Activated T-helper 2 cell treated with anti-CD3 and anti-CD28 coated beads, Interferon-gamma antibody, Interleukin-2, Interleukin-4, amounts not matched to agents 10 μg/mL and 5 μg/mL and 100 μg/mL, durations not matched to agents 14 hours and 24 hours and 36 hours (primary cell): ENCODE data around the gene DHRSX. TPM values are rescaled to one million over a fixed set of nuclear protein-coding genes. Genes with fewer than 3 reads are reported as not detected.

Source experiments
- DNase-seq: peaks from one replicate; pipeline ENCODE4 v3.0.0; 2021; ENCODE audit warnings: low spot score
- H3K27ac Mint-ChIP-seq: one replicate; pipeline ENCODE4 v1.8.0; 2021; ENCODE audit warnings: mixed read lengths
- H3K27me3 Mint-ChIP-seq: one replicate; pipeline ENCODE4 v1.8.0; 2021; ENCODE audit warnings: low read depth, mixed read lengths
- H3K36me3 Mint-ChIP-seq: one replicate; pipeline ENCODE4 v1.8.0; 2021; ENCODE audit warnings: low read depth, mixed read lengths
- H3K4me1 Mint-ChIP-seq: one replicate; pipeline ENCODE4 v1.8.0; 2021; ENCODE audit warnings: low read depth, mixed read lengths
- H3K4me3 Mint-ChIP-seq: one replicate; pipeline ENCODE4 v1.8.0; 2021; ENCODE audit warnings: low read depth, mild to moderate bottlenecking, moderate library complexity, mixed read lengths
- H3K9me3 Mint-ChIP-seq: one replicate; pipeline ENCODE4 v1.8.0; 2021; ENCODE audit warnings: mixed read lengths
- intact Hi-C: fragments of 100-400 bp; cut with micrococcal nuclease; formaldehyde crosslinking; loops from one replicate; pipeline ENCODE4 v1.15.1; 2023
- total RNA-seq: library from RNA; stranded (reverse); gene quantifications from 2 replicates; pipeline ENCODE4 v1.2.3, GENCODE V29; 2022

Gene DHRSX
- total RNA-seq, 1 donor from 2014 or later: 26.1 TPM

DNA sequence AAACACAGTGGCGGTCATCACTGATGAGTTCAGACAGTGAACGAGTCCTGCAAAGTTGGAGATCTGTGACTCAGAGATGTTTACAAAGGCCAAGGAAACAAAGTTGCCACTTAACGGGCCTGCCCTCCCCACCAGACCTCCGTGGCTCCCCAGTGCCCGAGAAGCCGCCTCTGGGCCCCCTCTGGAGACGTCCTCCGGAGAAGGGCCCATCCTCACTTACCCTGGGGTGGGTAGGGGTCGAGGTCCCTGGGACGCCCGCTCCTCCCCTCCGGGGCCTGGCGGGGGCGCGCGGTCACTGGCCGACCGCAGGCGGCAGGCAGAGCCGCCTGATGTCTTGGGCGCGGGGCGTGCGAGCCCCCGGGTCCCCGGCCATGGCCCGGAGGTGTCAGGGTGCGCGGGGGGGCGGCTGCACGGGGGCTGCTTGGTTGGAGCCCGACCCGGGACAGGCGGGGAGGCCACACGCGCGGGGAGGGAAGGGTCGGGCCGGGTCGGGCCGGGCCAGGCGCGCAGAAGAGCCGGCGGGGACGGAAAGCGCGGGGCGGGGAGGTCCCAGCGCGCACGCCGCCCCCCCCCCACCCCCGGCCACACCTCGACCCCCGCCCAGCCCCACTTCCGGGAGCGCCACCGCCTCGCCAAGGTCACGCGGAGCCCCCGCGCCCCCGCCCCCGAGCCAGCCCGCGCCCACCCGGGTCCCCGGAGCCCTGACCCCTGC, 529 bp downstream of the DHRSX start:
- no peaks in the 10 kb centered on the region for H3K27me3 Mint-ChIP-seq
- peak overlapping the region; percentile 70 for H3K4me3 Mint-ChIP-seq
- intact Hi-C loops: loop anchor here (10.0 kb wide), 3 partner anchors 105 to 1045 kb away; partner anchors contain the start of gene ASMTL
- H3K4me1 Mint-ChIP-seq: peaks cover 24% of the 10 kb centered on the region
- H3K36me3 Mint-ChIP-seq: peaks cover 16% of the 10 kb centered on the region
- H3K27ac Mint-ChIP-seq: peak overlapping the region; percentile 65
- peak; percentile 33 for DNase-seq
- no peaks in the 10 kb centered on the region for H3K9me3 Mint-ChIP-seq

DNA sequence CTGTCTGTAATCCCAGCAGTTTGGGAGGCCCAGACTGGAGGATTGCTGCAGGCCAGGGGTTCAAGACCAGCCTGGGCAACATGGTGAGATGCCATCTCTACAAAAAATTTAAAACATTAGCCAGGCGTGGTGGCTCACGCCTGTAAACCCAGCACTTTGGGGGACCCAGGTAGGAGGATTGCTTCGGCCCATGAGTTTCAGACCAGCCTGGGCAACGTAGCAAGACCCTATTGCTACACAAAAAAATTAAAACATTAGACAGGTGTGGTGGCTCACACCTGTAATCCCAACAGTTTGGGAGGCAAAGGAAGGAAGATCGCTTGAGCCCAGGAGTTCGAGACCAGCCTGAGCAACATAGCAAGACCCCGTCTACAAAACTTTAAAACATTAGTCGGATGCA, 1.3 kb downstream of the DHRSX start:
- no peaks in the 10 kb centered on the region for H3K27me3 Mint-ChIP-seq
- peaks cover 16% of the 10 kb centered on the region for H3K36me3 Mint-ChIP-seq
- no peak for DNase-seq
- intact Hi-C loops: no loop called here
- H3K4me1 Mint-ChIP-seq: peaks cover 24% of the 10 kb centered on the region
- peak overlapping the region; percentile 84 for H3K4me3 Mint-ChIP-seq
- peak overlapping the region; percentile 73 for H3K27ac Mint-ChIP-seq
- no peaks in the 10 kb centered on the region for H3K9me3 Mint-ChIP-seq

DNA sequence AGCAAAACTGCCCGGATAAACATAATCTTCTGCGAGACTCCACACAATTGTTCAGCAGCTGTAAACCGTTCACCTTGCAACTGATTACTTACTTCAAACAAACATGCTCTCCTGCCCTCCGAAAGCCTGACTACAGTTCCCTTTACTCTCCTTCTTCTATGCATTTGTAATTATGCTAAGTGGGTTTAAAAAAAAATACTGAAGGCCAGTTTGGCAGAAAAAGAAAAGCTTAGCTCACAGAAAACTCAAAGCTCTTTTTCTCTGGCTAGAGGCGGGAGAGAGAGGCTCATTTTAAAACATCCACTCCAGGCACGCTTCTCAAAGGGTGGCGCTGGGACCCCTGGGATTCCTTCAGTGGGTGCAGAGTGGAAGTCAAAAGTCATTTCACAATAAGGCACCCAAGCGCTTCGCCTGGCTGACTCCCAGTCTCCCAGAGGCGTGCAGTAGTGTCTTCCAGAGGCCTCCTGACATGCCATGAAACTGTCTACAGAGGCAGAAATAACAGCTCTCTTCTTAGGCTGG, 1.9 kb downstream of the DHRSX start:
- Mint-ChIP-seq H3K27ac (peak overlapping the region; percentile 73), H3K4me1 (peaks cover 24% of the 10 kb centered on the region), H3K36me3 (peaks cover 16% of the 10 kb centered on the region), H3K4me3 (peak overlapping the region; percentile 84), H3K9me3 (no peaks in the 10 kb centered on the region), H3K27me3 (no peaks in the 10 kb centered on the region)
- no peak for DNase-seq
- intact Hi-C loops: no loop called here

DNA sequence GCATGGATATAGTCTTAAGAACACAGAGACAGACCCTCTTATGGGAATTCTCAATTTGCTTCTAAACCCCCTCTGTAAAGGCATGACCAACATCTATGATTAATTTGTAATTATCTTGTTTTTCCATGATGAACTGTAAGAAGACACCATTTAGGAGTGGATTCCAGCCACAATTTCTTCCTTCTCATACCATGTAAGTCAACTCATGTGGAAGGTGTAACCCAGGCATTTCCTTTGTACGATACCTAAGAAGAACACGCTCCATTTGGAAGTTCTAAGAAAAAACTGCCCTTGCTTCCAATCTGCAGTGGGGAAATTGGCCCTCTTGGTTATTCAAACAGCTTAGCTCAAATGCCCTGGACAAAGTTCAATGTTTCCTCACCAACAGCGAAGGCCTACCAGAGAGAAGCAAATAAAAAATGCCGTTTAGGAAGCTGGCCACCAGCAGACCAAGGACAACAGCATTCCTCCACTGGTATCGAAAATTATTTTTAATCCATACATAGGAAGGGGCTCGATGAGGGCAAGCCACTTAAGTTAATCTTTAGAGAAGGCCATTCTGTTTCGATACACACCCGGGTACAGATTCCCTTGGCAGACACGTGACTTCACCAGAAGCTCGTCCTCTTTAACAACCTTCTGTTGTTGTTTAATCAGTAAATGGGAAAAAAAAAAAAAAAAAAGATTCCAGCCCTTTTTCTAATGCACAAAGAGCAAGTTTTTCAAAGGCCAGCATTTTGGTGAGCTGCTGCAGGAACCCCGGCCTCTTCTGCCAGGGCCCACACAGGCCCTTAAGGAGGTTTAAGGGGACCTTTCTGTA, 2.6 kb downstream of the DHRSX start:
- H3K4me3 Mint-ChIP-seq: peak overlapping the region; percentile 84
- DNase-seq: no peak
- no peaks in the 10 kb centered on the region for H3K27me3 Mint-ChIP-seq
- H3K36me3 Mint-ChIP-seq: peaks cover 16% of the 10 kb centered on the region
- H3K27ac Mint-ChIP-seq: peak overlapping the region; percentile 42
- no peaks in the 10 kb centered on the region for H3K9me3 Mint-ChIP-seq
- intact Hi-C loops: no loop called here
- H3K4me1 Mint-ChIP-seq: peaks cover 24% of the 10 kb centered on the region

DNA sequence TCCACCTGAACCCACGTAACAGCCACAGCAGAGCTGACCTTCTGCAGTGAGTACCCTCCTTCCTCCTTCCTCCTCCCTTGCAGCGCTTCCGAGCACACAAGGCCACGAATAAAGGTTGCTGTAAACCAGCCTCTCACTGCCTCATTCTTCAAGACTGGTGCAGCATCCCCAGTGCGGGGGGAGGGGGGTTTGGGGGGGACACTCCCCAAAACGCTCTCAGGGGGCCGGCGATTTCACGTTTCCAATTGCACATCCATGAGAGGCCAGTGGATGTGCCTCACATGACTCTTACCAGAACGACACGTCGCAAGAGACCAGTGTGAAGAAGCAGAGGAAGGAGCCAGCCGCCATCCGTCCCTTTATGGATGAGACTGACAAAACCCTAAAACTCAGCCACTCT, 5.2 kb downstream of the DHRSX start:
- Mint-ChIP-seq H3K27me3 (no peaks in the 10 kb centered on the region), H3K27ac (no peak overlapping the region), H3K4me1 (peaks cover 22% of the 10 kb centered on the region), H3K4me3 (no peak overlapping the region), H3K9me3 (no peaks in the 10 kb centered on the region), H3K36me3 (peaks cover 25% of the 10 kb centered on the region)
- intact Hi-C loops: no loop called here
- no peak for DNase-seq

DNA sequence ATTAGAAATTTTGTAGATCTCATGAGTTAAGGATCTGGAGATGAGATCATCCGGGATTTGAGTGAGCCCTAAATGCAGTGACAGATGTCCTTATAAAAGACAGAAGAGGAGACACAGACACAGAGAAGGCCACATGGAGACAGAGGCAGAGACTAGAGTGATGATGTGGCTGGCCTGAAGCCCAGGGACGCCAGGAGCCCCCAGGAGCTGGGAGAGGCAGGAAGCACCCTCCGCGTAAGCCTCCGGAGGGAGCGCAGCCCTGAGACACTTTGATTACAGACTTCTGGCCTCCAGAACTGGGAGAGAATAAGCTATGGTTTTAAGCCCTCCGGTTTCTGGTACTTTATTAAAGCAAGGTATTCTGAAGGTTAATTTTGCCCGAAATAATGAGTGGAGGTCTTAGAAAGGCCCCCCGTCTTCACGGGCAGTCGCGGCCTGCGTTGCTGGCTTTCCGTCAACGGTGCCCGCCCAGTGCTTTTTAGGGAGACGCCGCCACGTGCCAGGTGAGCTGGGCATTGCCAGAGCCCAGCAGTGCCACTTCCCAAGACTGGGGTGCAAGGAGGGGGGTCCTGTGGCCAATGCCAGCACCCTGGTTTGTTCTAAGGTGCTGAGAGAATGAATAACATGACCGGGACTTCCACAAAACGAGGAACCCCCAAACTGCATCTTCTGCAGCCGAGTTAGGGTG, 8.1 kb downstream of the DHRSX start:
- H3K4me1 Mint-ChIP-seq: peaks cover 4% of the 10 kb centered on the region
- H3K27ac Mint-ChIP-seq: no peak overlapping the region
- DNase-seq: no peak
- no peaks in the 10 kb centered on the region for H3K9me3 Mint-ChIP-seq
- intact Hi-C loops: no loop called here
- H3K27me3 Mint-ChIP-seq: no peaks in the 10 kb centered on the region
- peaks cover 30% of the 10 kb centered on the region for H3K36me3 Mint-ChIP-seq
- no peak overlapping the region for H3K4me3 Mint-ChIP-seq

DNA sequence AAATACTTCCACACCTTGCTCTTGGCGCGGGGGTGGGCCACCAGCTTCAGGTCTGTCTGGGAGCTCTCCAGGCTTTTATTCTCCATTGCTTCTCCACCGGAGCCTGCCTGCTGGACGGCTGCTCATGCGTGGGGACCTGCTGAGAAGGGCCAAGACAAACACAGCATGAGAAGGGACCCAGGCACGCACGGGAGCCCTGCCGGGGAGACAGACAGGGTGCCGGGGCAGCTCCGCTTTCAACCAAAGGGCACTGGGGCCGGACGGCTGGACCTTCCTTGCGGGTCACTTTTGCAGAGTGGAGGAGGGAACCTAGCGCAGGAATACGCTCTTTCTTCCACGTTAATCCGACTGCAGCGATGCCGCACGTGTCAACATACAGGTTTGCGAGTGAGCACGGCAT, 10.1 kb downstream of the DHRSX start:
- H3K4me3 Mint-ChIP-seq: no peak overlapping the region

DNA sequence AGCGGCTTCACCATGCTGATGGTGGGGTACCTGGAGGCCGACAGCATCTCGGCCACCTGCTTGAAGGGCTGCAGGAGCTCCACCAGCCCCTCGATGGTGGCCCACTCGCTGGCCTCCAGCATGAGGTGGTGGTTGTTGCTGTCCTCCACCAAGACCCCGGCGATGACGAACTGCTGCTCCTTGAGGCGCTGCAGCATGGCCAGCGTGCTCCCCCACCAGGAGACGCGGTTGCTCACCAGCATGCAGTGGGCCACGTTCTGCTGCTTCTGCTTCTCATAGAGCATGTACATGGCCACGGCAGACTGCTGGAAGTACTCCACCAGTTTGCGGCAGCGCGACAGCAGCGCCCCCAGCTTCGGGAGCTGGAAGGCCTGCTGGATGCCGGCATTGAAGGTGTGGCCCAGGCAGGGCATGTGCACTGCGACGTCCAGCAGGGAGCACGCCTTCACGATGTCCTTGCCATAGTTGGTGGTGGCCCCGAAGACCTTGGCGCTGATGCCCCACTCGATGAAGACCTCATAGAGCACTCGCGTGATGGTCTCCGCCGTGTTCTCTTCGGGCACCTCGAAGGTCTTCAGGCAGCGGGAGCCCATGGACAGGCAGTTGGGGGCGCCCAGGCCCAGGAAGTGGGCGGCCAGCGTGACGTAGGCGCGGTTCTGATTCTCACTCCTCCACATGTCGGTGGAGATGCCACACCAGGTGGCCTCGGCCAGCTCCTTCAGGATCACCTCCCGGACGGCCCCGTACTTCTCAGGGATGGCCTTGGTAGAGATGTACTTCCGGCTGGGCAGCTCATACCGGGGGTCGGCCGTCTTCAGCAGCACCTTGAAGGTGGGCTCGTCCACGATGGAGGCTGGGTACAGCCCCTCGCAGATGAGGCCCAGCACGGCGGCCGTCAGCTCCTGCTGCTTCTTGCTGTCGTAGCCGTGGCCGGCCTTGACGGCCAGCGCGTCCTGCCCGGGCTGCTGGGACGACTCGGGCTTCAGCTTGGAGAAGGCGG, 11.0 kb downstream of the DHRSX start:
- Mint-ChIP-seq H3K4me3 (no peak overlapping the region), H3K27me3 (no peaks in the 10 kb centered on the region), H3K36me3 (peaks cover 41% of the 10 kb centered on the region), H3K4me1 (no peaks in the 10 kb centered on the region), H3K27ac (no peak overlapping the region), H3K9me3 (no peaks in the 10 kb centered on the region)
- intact Hi-C loops: no loop called here
- DNase-seq: no peak

More for the DNA sequence above, 10.1 kb downstream of the DHRSX start:
- Mint-ChIP-seq H3K27ac (no peak overlapping the region), H3K36me3 (peaks cover 37% of the 10 kb centered on the region), H3K27me3 (no peaks in the 10 kb centered on the region), H3K4me1 (no peaks in the 10 kb centered on the region), H3K9me3 (no peaks in the 10 kb centered on the region)
- DNase-seq: no peak
- intact Hi-C loops: no loop called here

DNA sequence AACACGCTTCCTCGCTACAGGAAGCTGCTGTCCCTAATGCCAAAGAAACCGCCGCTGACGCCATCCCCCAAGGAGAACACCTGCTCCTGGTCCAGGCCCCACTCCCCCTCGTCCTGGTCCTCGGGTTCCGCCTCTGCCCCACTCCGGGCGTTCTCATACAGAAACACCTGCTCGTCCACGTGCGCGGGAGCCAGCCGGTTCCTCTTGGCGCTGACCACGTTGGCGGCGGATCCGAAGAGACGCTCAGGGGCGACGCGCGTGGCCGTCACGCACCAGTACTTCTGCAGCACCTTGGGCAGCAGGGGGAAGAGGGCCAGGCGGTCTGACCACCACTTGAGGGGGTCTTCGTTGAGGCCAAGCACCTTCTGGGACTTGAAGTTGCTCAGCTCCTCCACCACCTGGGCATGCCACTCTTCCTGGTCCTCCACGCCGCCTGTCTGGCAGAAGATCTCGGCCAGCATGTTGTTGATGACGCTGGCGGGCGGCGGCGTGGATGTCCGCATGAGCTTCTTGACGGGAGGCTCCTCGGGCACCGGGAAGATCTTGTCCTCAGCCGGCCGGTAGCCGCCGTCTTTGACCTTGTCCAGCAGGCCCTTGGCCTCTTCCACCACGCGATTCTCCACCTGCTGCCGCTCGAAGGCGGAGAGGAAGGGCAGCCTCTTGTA, 12.0 kb downstream of the DHRSX start:
- Mint-ChIP-seq H3K27me3 (no peaks in the 10 kb centered on the region), H3K27ac (no peak overlapping the region), H3K36me3 (peaks cover 41% of the 10 kb centered on the region), H3K9me3 (no peaks in the 10 kb centered on the region), H3K4me3 (no peak overlapping the region), H3K4me1 (no peaks in the 10 kb centered on the region)
- no peak for DNase-seq
- intact Hi-C loops: no loop called here

DNA sequence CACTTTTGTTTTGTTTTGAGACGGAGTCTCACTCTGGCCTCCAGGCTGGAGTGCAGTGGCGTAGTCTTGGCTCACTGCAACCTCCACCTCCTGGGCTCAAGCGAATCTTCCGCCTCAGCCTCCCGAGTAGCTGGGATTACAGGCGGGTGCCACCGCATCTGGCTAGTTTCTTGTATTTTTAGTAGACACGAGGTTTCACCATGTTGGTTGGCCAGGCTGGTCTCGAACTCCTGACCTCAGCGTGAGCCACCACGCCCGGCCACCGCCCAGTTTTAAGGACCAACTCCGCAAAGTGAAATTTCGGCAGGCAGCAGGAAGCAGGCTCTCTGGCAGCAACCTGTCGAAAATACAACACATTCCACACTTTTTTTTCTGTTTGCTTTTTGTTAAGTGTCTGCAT, 13.4 kb downstream of the DHRSX start:
- no peak for DNase-seq
- Mint-ChIP-seq H3K36me3 (peaks cover 41% of the 10 kb centered on the region), H3K27ac (no peak overlapping the region), H3K27me3 (no peaks in the 10 kb centered on the region), H3K4me1 (no peaks in the 10 kb centered on the region), H3K4me3 (no peak overlapping the region), H3K9me3 (no peaks in the 10 kb centered on the region)
- intact Hi-C loops: no loop called here

DNA sequence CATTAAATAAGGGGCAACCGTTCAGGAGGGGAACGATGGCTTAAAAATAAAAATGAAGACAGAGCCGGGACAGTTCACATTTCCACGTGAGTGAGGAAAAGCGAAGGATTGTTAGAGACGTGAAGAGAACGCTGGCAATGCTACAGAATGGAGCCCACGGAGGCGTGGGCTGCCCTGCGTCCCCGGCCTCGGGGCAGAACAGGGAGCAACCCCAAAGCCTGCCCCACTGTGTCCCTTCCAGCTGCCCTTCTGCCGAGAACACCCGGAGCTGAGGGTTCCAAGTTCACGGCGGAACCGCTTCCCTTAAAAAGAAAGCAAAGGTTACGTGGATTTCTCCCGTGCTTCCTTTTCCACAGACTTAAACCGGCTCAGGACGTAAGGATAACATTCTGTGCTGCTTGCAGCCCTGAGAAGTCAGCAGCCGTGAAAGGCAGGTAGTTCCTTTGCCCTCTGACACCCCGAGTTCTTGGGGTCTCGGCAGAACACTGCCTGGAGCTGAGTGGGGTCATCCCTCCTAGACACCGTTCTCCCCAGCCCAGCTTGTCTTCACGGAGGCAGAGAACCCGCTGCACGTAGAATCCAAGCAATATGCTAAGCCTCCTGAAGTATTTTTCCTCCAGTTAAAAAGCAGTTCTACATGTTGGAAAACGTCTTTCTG, 14.2 kb downstream of the DHRSX start:
- no peak overlapping the region for H3K4me3 Mint-ChIP-seq
- intact Hi-C loops: no loop called here
- peaks cover 38% of the 10 kb centered on the region for H3K36me3 Mint-ChIP-seq
- no peaks in the 10 kb centered on the region for H3K9me3 Mint-ChIP-seq
- no peaks in the 10 kb centered on the region for H3K27me3 Mint-ChIP-seq
- H3K27ac Mint-ChIP-seq: no peak overlapping the region
- H3K4me1 Mint-ChIP-seq: no peaks in the 10 kb centered on the region
- no peak for DNase-seq
